HG02798 (cell line): ENCODE results near the gene LAD1.

Source experiments
- ATAC-seq: cut with Tn5 transposase; IDR thresholded peaks from one replicate; pipeline ENCODE4 v1.9.1; 2021; ENCODE audit warnings: mild to moderate bottlenecking; ENCODE audit not compliant: unreplicated experiment, poor library complexity

The LAD1 gene, protein sequence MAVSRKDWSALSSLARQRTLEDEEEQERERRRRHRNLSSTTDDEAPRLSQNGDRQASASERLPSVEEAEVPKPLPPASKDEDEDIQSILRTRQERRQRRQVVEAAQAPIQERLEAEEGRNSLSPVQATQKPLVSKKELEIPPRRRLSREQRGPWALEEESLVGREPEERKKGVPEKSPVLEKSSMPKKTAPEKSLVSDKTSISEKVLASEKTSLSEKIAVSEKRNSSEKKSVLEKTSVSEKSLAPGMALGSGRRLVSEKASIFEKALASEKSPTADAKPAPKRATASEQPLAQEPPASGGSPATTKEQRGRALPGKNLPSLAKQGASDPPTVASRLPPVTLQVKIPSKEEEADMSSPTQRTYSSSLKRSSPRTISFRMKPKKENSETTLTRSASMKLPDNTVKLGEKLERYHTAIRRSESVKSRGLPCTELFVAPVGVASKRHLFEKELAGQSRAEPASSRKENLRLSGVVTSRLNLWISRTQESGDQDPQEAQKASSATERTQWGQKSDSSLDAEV

DNA sequence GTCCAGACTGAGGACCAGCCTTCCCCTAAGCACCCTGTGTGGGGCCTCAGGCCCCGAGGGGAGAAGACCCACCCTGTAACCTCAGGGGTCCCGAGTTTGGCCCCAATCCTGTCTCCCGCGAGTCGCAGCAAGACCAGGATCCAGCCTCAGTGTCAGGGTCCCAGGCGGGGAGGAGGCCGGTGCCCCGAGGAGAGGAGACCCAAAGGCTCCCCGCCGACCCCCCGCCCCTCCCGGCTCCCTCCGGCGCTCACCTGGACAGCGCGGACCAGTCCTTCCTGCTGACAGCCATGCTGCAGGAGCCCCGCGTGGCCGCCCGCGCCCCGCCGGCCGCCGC is at the start of gene LAD1:
LAD1 (minus strand) TSS at position 307 of the 334 bp plus-strand sequence; CDS start at position 289, 18 bp downstream.
- no peak for ATAC-seq

DNA sequence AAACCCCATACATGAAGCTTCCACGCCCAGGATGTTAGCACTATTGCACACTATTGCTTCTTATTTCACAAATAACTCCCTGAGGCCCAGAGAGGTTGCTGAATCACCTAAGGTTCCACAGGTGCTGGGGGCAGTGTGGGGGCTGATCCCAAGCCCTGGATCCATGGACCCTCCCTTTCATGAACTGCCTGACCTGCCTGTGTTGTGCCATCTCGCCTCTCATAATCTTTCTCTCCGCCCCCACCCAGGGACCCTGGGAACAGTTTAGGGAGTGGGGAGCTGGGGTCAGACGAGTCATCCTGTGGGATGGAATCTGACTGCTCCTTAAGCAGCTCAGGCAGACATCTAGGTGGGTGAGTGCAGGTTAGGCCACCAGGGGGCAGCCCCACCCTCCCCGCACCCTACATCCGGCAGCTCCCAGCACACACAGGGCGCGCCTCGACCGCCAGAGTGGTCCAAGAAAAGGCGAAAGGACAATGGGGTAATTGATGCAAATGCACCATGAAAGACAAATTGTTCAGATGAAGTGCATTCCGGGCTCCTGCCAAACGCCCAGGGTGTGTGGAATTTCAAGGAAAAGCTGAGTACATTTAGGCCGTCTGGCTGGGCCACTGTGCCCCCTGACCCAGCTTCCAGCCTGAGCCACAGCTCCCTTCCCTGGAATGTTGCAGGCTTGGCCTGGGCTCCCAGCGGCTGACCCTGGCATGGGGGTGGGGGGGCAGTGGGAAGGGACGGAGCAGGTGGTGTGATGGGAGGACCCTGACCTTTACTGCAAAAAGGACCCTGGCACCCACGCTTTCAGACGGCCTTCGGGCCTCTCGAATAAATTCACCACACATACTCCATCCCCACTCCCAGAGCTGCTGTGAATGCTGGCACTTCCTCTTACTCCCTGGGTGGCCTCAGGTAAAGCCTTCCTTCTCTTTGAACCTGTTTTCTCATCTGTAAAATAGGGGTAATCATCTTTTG is 49.1 kb upstream of the LAD1 start:
- peak; percentile 86 for ATAC-seq

DNA sequence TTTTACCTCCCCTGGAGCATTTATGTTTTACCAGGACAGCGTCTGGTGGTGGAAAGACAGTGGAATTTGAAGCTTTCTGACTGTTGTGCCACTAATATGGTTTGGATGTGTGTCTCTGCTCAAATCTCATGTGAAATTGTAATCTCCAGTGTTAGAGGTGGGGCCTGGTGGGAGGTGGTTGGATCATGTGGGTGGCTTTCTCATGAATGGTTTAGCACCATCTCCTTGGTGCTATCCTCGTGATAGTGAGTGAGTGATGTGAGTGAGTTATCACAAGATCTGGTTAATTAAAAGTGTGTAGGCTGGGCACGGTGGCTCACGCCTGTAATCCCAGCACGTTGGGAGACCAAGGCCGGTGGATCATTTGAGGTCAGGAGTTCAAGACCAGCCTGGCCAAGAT is 46.2 kb upstream of the LAD1 start:
- no peak for ATAC-seq

GRCh38 chr1:201444792-201445191 is 45.7 kb upstream of the LAD1 start:
- no peak for ATAC-seq

GRCh38 chr1:201443747-201444146 is 44.6 kb upstream of the LAD1 start:
- ATAC-seq, result no peak

- no peak for ATAC-seq
Observed at GRCh38 chr1:201436969-201437368, 37.8 kb upstream of the LAD1 start.

- ATAC-seq, result no peak
Observed at GRCh38 chr1:201436393-201436792, 37.3 kb upstream of the LAD1 start.

- ATAC-seq, result no peak
Observed at GRCh38 chr1:201434266-201434665, 35.1 kb upstream of the LAD1 start.

- no peak for ATAC-seq
Observed at GRCh38 chr1:201433609-201434008, 34.5 kb upstream of the LAD1 start.

GRCh38 chr1:201430776-201431175 is 31.7 kb upstream of the LAD1 start:
- no peak for ATAC-seq

GRCh38 chr1:201429736-201430501 is 30.8 kb upstream of the LAD1 start:
- no peak for ATAC-seq

GRCh38 chr1:201427963-201428362 is 28.8 kb upstream of the LAD1 start:
- no peak for ATAC-seq

GRCh38 chr1:201426479-201427310 is 27.6 kb upstream of the LAD1 start:
- no peak for ATAC-seq

GRCh38 chr1:201424146-201424545 is 25.0 kb upstream of the LAD1 start:
- ATAC-seq, result no peak

DNA sequence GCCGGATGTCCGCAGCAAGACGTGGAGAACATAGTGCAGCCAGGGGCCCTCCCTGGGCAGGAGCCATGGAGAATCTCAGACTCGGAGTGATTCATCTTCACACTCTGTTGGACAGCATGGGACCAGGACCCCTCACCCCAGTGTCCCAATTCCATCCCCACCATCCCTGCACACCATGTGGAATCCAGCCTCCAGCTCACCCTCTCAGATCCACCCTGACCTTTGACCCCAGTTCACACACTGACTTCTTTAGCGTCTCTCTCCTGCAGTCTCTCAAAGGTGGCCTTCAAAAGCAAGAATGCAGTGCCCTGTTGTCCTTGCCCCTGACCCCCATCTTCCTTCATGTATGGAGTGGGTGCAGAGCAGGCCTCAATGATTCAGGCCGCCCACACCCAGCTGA is 24.5 kb upstream of the LAD1 start:
- ATAC-seq, result no peak

DNA sequence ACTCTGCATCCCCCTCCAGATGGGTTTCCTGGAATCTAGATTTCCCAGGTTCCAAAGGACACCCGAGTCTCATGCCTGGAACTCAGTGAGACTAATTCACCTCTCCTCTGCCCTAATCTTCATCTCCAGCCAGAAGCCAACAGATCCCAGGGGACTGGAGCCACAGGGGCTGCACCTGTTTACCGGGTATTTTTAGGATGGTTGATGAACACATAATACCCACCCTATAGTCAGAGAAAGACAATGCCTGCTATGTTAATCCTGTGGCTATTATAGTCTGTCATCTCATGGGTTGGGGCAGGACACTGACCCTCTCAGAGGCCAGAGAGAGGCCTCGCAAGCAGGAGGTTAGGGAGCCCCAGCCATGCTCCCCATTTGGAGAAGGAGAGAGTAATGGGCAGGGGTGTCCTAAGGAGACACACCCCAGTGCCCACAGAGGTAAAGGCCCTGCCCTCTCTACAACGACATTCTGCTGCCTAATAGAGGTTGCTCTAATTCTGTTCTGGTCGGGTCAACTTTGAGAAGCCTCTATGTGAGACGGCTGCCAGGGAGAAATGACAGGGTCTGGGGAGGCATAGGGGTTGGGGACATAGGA is 23.4 kb upstream of the LAD1 start:
- ATAC-seq, result no peak

- ATAC-seq, result no peak
Observed at GRCh38 chr1:201422026-201422425, 22.9 kb upstream of the LAD1 start.

DNA sequence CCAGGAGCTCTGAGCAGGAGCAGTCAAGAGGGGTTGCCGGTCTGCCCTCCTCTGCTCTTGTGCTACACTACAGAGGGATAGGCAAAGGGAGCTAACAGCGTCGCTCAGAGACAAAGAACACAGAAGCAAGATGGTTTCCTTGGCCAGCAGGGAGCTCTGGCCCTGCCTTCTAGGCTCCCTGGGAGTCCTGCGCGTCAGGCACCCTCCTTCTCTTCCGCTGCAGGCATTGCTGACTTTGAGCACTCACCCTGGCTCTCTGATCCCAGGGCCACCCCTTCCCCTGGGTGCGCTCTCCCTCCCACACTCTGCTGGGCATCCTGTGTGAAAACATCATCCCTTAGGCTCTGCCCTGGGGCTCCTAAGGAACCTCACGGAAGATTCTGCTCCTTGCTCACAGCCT is 21.9 kb upstream of the LAD1 start:
- ATAC-seq, result no peak

DNA sequence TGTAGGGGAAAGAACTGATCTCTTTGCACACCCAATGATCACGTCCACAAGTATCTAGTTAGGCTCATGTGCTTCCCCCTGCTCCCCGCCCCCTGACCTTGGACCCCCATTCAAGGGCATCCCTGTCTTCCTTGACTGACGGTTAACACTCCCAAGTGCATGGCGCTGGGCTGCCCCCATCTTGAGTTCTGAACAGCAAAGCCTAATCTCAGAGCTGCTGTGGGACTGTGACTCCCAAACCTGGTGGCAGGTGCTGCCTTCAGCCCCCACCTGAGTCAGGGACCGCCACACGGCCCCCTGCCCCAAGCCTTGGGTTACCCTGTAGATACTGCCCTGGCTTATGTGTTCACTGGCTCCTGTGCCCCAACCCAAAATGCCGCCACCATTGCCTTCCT is 21.5 kb upstream of the LAD1 start:
- ATAC-seq, result no peak
